GM19463 (cell line): ENCODE measurements around the gene CACNB4.

Source experiments
- ATAC-seq: cut with Tn5 transposase; IDR thresholded peaks from one replicate; pipeline ENCODE4 v1.9.1; 2021; ENCODE audit warnings: mild to moderate bottlenecking, moderate library complexity; ENCODE audit not compliant: unreplicated experiment

Gene CACNB4

DNA sequence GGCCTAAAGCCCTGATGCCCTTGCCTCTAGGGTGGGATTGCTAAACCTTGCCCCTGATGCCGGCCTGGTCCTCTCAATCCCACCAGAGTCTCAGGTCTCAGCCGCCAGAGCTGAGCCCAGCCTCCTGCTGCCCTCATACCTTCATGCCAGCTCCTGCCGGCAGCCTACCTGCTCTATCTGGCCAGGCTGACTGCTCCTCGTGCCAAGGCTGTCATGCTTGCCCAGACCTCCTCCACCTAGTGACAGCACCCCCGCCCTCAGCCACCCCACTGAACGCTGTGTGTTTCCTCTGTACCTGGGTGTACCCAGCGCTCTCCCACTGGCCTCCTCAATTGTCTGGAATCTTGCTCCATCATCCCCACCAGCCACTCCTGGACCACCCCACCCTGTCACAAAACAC lies 120.1 kb downstream of the CACNB4 start:
- ATAC-seq: no peak

DNA sequence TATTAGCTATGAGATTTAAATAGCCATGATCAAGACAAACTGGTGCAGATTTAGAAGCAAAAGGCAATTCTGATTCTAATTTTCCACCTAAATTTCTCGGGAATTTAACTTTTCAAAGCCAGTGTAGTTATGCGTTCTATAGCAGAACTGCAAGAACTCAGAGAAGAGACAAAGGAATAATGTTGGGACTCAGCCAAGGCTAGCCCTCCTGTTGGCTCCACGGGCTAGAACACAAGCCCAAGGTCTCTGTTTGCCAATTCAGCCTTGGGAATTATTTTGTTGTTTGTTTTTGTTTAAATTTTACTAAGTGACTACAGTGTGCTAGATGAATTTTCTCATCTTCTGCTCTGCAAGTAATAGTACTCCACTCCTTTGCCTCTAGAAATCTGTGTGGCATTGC lies 121.2 kb downstream of the CACNB4 start:
- ATAC-seq: no peak

DNA sequence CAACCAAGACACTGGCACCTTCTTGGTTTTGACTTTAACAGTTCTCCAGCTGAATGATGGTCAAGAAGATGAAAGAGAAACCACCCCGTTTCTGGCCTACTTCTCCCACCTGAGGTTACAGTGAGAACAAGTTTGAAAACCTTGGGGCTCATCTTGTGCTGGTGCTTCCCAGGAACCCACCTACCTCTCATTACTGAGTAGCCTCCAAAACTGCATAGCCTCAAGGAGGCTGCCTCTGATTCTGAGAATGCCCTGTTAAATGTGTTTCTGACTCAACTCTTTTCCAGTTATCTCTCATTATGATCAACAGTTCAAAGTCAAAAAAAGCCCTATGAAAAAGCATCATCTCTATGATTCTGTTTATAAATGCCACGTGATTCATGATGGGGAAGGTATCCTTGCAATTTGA lies 121.9 kb downstream of the CACNB4 start:
- peak; percentile 71 for ATAC-seq

DNA sequence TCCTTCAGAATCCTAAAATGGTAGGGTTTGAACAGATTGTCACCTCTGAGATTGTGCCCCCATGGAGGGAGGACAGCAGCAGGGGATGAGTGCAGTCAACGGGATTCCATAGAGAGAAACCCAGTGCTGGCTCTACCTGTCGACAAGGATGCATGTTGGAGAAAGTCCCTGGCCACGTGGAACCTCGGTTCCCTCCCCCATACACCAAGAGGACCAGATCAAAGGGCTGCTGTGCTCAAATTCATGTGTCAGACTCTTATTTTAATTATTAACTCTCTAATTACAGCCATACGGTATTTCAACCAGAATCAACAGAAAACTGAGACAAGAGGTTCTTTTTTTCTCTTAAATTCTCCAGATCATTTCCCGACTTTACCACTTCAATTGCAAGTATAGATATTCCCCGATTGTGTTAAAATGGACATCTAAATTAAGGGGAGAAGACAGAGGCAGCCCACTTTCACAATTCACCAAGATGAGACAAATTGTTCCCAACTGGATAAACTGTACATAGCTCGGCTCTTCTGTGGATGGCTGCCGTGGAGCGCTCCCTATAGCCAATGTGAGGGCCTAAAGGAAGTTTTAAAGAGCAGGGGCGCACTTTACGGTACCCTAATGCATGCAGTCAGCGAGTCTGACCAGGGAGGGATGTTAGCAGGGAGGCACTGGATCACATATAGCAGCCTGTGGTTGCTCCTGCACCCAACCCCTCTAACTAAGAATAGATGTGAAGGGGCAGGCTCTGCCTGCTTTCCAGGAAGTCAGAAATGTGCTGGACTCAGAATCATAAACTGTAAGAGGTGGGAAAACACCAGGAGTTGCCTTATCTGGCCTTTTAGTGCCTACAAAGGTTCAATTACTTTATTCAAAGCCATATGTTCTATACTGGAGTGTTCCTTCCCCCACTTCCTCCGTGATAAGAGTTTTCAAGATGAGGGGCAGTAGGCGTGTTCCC lies 123.1 kb downstream of the CACNB4 start:
- ATAC-seq: no peak

DNA sequence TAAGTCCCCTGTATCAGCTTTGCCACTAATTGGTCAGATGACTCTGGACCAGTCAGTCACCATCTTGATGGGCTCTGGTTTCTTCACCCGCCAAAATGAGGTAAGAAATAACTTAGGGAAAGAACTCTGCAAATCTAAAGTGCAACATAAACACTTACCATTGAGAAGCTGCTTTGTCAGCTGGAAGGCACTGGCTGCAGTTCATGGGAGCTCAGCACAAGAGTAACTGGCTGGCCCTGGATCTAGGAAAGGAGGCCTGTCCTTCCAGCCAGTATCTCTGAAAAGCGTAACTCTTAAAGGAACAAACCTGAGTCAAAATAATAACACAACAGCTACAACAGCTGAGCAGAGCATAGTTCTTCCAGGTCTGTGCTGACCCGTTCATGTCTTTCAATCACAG lies 123.9 kb downstream of the CACNB4 start:
- no peak for ATAC-seq

DNA sequence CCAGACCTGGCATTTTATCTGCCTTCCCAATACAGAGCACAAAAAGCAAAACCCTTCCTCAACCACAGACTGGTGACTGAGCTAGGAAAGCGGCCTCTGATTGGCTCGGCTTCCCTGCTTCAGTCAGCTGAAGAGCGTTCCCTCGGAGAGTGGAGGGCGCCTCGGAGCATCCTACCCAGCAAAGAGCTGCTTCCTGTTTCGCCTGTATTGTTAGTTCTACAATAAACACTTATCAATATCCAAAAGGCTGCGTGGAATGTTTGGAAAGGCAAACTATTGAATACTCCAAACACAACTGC lies 125.0 kb downstream of the CACNB4 start:
- peak; percentile 49 for ATAC-seq

DNA sequence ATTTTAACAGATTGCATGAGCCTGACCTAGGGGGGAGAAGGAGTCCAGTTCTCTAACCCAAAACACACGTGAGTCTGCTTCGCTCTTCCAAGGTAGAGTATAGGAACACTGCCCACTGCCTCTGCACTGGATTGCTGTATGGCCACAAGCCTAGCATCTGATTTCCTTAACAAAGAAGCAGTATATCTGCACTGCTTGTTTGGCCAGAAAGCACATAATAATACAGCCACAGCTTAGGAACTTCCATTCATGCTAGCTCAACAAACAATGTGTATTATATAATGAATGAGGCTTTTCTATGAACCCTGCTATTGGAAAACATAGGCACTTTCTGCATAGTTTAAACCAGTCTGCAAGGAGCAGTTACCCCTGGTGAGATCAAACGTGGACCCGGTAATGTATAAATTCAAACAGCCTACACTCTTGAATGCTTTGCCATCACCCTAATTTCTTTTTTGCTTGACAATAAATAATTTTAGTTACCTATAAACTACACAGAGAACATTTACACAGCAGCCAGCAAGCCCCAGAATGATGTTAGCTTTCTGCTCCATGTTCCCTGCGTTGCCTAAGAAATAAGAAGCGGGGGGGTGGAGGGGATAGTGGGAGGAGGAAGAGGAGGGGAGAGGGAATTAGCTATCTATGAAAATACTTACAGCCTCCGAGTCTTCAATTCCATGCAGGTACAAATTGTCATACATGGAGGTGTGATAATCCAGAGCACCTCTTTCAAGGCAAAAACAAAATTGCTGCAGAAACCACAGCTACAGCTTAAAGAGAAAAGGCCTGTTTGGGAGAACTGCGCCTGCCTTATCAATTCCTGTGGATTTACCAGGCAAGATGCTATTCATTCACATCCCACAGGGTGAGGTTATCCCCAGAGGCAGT lies 125.6 kb downstream of the CACNB4 start:
- ATAC-seq: no peak

DNA sequence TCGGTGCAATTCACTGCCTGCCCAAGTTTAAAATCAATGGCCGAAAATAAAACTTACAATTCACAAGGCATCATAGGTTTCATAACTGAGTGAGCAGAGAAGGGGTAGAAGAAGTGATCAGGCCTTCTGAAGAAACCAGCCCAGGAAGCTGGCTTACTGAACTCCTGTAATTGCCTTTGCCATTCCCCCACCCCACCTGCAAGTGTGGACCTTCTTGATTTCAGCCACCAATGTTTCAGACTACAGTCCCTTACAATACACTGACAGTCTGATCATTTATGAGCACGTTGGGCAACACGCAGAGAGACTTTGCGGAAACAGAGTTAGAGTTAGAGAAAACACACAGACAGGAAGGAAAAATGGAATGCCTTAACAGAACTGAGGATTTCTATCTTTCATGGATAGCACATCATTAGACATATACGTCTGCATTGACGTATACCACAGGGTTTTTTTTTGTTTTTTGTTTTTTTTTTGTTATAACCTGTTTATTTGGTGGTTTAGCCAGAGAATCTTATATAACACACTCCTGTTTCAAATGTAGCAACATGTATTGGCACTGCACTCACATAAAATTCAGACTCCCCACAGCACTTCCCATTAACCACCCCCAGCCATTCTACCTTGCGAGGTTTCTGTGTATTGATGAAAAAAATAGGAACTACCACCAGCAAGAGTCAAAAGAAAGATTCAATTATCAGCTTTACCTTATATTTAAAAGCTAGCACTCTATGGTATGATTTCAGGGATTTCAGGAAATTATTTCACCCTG lies 126.4 kb downstream of the CACNB4 start:
- ATAC-seq: no peak

DNA sequence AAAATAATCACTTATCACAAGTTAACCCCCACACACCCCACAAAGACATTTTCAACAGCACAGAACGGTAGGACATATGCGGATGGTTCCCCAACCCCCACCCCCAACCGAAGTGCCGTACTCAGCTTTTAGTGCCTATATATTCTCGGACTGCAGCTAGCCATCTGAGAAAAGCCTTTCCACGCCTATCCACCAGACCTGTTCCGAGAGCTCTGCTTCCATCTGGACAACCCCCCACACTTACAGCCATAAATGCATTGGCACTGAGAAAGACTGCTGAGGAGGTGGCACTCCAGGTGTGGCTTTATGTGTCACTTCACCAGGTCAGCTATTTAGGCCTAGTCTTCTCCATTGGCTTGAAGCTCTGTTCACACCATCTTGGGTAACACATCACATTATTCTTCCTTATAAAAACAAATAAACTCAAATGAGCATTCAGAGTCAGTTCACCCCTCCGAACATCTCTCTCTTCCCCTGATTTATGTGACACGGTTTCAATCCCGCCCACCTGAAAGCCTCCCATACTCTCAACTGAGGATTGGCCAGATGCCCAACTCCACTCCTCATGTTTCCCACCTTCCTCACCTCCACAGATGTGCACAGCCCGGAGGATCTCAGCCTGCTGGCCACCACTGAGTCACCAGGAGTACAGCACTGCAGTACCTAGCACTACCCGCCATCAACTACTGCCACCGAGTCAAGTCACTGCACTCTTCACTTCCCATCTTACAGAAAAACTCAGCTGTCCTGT lies 127.4 kb downstream of the CACNB4 start:
- no peak for ATAC-seq

DNA sequence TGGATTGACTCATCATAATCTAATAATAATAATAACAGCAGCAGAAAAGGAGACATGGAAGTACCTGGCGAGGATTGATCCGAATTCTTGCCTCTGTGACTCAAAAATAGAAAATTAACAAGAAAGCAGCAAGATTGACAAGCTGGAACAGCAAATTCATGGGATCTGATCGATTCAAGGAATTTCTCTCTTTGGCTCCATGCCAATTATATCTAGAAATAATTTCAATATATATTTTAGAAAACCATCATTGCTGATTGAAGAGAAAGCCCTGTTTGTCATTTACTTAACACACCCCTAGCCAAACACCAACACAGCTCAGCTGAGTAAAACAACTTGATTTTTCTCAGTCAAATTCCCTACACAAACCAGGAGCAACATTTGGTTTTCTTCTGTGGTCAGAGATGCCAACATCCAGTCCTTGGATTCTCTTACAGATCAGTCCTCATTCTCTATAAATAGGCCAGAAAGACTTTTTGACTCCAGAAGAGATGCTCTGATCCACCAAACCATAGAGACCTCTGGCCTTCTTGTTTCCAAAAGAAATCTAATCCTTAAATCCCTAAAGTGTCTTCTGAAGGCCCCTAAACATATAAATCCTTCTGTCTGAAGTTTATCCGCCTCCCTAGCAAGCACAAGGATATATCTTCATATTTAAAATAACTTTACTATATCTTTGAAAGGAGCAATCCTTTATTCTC lies 129.9 kb downstream of the CACNB4 start:
- ATAC-seq: no peak

DNA sequence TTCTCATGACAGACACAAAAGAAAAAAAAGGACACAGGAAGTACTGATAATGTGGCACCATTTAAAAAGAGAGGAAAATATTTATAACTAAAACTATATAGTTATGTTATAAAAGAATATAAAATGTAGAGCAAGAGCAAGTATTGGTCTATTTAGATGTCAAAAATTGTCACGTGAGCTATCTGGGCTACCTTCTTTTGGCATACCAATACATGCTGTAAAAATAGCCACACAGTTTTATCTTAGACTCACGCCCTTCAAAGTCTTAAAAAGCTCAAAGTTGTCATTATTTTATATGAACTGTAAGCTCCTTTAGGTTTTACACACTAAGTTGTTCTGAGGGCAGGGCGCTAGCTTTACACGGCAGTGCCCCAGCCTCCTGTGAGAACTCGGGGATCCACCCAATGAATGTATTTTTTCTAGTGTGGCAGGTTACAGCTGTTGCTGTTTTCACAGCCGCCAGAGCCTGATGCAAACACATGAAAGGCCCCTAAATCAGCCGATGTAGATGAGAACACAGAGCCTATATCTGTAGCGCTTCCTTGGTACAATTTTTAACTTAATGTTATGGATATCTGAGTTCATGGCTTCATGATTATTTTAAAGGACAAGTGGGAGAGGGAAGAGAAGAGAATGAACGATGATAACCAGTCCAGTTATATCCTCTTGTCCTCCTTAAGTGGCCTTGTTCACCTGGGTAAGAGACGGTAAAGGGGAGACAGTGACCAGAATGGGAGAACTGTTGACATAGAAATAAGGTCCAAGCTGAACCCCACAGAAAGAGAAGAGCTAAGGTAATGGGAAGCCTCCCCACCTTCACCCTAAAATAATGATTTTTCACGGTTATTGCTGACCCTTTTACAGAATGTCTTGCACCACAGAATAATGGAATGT lies 130.8 kb downstream of the CACNB4 start:
- no peak for ATAC-seq

DNA sequence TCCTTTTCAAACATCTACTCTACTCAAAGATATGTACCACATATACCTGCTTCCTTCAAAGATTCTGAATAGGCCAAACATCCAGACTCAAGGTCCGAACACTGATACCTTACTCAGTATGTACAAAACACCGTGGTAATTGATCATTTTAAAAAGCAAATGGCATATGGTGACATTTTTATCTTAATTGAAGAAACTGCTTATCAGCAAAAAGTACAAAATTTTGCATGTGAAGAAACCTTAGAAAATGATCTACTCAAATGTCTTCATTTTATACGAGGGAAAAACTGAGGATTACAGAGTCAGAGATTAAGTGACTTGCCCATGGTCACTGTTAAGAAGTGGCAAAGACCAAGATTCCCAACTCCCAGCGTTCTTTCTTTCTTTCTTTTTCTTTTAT lies 133.0 kb downstream of the CACNB4 start:
- no peak for ATAC-seq

DNA sequence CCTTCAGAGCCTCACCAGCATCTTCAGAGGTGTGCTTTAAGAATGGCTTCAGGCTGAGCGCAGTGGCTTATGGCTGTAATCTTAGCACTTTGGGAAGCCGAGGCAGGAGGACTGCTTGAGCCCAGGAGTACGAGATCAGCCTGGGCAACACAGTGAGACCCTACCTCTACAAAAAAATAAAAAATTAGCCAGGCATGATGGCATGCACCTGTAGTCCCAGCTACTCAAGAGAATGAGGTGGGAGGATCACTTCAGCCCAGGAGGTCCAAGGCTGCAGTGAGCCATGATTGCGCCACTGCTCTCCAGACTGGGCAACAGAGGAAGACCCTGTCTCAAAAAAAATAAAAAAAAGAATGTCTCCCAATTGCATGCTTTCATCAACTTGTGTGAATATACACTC lies 137.3 kb downstream of the CACNB4 start:
- no peak for ATAC-seq

DNA sequence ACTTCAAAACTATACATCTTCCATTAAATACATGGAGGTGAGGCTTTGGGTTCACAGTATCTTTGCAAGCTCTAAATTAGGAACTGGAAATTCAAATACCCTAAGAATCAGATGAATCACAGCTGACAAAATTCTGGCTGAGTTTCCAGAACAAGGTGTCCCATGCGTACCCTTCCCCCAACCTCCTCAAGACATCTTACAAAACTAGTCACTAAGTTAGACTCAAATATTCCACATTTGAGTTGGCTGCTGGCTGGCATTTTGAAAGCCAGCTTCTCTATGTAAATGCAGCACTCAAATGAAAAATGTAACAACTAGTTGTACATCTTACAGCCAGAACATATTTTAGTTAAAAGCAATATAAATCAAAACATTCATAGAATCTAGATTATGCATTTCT lies 139.6 kb downstream of the CACNB4 start:
- no peak for ATAC-seq

DNA sequence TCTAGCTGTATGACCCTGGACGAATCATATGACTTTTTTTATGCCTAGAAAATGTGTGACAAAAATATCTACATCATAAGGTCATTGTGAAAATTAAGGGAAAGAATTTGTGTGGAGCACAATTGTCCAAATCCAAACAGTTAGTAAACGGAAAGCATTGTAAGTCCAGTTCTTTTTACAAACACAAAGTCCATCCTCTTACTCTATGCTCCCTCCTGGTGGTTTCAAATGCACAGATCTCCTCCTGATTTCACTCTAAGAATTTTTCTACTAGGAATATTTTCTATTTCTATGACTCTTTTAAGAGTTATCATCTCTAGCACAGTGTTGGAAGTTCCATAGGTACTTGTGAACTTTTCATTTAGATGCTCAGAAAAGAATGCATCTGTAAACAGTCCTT lies 145.4 kb downstream of the CACNB4 start:
- no peak for ATAC-seq

DNA sequence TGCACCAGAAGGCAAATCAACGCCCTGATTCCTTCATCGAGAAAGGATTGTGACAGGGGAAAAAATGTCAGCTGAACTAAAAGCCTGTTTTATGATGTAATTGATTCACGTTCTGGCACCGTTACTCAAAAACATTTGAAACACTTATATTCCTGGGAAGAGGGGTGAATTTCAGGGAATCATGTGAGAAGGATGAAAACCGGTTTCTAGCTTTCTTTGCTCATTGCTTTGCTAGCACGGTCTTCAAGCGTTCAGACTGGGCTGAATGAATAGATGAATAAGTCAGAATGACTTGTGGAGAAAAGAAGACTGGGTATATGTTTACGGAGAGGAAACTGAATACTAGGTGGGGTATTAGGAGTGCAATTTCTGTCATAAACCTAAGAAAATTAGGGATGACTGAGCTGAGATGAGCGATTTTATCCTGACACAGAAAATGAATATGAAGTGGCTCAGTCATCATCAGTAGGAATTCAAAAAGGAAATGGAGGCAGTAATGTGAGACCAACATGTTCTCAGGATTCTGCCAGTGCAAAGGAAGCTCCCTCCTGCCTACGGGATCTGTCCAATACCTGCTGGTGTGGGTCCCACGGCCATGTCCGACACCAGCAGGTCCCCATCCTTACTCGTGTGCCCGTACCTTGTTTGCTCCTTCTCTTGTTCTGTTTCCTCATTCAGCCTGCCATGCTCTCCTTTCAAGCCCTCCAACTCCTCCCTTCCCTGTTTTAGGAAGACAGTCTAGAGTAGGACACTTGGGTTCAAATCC lies 146.0 kb downstream of the CACNB4 start:
- ATAC-seq: no peak

DNA sequence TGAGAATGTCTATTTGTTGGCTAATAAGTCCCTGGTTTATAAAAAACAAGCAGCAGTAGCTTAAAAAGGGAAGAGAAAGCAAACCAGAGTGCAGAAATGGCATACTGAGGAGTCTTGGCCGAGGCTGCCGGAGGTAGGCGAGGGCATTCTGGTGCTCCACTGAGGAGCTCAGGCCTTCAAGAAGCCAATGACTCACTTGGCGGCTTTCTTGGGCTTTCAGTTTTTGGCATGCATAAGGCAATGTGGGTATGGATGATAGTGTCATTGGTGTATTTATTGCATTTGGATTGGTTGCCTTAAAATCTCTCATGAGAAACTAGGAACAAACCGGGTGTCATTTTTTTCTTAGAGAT lies 151.1 kb downstream of the CACNB4 start:
- no peak for ATAC-seq
